Measurements from ENCODE around the gene PCDH19.
"Not testable (repeated sequence)": the region's sequence is repeated elsewhere in the genome, so short reads cannot be mapped to it uniquely, and the experiment has no call there.

Gene PCDH19, protein sequence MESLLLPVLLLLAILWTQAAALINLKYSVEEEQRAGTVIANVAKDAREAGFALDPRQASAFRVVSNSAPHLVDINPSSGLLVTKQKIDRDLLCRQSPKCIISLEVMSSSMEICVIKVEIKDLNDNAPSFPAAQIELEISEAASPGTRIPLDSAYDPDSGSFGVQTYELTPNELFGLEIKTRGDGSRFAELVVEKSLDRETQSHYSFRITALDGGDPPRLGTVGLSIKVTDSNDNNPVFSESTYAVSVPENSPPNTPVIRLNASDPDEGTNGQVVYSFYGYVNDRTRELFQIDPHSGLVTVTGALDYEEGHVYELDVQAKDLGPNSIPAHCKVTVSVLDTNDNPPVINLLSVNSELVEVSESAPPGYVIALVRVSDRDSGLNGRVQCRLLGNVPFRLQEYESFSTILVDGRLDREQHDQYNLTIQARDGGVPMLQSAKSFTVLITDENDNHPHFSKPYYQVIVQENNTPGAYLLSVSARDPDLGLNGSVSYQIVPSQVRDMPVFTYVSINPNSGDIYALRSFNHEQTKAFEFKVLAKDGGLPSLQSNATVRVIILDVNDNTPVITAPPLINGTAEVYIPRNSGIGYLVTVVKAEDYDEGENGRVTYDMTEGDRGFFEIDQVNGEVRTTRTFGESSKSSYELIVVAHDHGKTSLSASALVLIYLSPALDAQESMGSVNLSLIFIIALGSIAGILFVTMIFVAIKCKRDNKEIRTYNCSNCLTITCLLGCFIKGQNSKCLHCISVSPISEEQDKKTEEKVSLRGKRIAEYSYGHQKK (N-terminal part only)

GRCh38 chrX:100409610-100410590 lies at the start of gene PCDH19:
Gene PCDH19 (minus strand): TSS chrX:100410273. CDS start chrX:100408597, 1,676 bp downstream.
- peak in 48 of 56 donors; percentile 1 to 69 (median 22) for DNase-seq

DNA sequence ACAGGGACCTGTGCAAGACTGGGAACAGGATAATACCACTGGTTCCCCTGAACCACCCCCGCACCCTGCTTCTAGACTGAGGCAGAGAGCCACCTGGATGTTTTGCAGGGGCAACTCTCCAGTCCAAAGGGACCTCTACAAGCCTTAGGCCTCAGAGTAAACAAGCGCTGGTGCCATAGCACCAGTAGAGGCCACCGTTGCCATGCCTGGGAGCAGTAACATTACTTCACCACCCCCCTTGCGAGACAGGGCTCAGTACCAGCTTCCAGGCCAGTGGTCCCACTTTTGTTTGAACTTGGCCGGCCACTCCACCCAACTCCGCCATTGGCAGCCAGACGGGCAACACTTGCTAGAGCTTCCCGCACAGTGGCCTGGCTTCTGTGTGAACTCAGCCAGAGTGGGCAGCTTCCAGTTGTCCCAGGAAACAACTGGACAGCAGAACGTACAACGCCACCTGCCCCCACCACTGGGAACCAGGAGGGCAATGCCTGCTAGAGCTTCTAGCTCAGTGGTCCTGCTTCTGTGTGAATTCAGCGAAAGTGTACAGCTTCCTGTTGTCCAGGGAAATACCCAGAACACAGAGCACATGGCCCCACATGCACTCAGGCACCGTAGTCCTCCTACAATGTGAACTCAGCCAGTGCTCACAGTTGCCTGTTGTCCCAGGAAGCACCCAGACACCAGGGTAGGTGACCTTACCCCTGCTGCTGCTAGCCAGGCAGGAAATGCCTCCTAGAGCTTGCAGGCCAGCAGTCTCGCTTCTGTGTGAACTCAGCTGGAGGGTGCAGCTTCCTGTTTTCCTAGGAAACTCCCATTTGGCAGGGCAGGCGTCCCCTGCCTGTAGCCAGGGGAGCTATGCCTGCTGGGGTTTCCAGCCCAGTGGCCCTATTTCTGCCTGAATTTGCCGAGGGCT lies 39.9 kb upstream of the PCDH19 start:
- peak in 4 of 56 donors; percentile 0 to 1 (median 0) for DNase-seq

- peak in 29 of 56 donors; percentile 0 to 53 (median 4) for DNase-seq
Observed at GRCh38 chrX:100447655-100448397, 37.8 kb upstream of the PCDH19 start.

- DNase-seq, result no peak
Observed at GRCh38 chrX:100445593-100445992, 35.5 kb upstream of the PCDH19 start.

DNA sequence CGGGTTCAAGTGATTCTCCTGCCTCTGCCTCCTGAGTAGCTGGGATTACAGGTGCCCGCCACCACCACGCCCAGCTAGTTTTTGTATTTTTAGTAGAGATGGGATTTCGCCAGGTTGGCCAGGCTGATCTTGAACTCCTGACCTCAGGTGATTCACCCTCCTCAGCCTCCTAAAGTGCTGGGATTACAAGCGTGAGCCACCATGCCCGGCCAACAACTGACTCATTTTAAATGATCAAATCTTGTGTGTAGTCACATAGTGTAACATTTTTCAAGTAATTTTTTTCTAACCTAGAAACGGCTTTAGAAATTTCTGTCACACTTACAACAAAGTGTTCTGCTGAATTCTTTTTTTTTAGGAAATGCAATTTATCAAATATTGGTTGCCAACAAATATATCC lies 31.2 kb upstream of the PCDH19 start:
- DNase-seq, result not testable (repeated sequence)

DNA sequence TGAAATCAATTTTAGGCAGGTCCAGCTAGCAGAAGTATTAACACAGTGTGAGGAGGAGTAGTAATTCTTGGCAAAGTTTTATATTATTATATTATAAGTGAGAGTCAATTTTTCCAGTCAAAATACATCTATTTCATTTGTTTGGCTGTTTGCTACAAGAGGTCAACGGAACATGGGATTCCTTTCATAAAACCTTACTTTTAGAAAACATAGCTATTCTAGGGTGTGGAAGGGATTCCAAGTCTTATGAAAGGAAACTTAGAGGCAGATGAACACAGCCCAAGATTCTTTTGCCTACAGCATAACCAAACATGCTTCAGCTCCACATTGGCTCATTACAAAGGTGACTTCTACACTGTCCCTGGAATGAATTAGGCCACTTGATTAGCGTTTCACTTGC lies 29.9 kb upstream of the PCDH19 start:
- DNase-seq, result no peak

- no peak for DNase-seq
Observed at GRCh38 chrX:100435726-100436125, 25.7 kb upstream of the PCDH19 start.

DNA sequence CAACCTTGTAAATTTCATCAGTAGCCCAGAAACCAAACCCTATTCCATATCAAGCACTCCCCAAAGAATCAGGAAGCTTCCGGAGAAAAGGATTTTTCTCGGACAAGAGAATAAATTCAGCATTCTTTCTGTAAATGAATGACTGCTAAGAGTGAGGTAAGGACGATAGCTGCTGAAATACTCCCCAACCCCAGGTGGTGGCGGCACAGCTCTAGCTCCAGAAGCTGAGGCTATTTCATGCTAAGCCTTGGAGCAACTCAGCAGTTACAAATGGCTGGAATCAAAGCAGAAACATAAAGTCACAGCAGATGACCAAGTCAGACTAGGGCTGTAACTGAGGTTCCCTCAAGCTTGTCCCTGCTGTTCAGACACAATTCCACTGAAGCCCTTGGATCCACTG lies 13.9 kb upstream of the PCDH19 start:
- DNase-seq, result no peak

DNA sequence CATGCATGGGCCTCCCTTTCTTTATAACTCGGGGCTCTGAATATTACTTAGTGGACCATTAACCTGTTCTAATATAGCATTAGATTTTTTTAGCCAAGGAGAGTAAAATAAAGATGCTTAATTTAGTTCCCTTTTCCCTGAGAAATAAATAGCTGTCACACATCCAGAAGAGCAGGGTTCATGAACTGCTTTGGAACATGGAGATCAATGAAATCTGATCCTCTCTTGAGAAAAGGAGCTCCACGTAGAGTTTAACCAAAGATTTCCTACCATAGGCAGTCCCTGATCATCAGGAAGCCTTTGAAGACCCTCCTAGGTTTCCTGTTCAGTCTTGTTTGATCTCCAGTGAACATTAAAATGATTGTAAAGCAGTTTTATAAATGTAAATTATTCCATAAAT lies 8.5 kb upstream of the PCDH19 start:
- no peak for DNase-seq

- no peak for DNase-seq
Observed at GRCh38 chrX:100417681-100418080, 7.6 kb upstream of the PCDH19 start.

DNA sequence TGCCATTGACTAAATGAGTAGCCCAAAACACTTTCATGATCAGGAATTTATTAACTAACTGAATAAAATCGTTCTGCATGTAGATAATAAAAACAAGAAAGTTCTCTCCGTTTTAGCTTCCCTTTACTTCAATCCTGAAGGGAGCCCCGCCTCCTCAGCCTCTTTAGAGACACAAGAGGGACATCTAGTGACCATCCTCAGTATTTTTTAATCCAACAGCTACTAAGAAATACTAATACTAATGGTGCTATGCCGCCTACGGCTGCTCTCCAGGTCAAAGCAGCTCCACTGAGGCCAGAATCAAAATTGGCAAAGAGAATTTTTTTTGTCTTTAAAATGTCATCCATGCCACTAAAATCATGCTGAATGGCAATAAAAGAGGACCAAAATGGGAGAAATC lies 3.2 kb upstream of the PCDH19 start:
- peak in 17 of 56 donors; percentile 0 to 46 (median 7) for DNase-seq

GRCh38 chrX:100411802-100412715 lies 2.0 kb upstream of the PCDH19 start:
- DNase-seq, result no peak

DNA sequence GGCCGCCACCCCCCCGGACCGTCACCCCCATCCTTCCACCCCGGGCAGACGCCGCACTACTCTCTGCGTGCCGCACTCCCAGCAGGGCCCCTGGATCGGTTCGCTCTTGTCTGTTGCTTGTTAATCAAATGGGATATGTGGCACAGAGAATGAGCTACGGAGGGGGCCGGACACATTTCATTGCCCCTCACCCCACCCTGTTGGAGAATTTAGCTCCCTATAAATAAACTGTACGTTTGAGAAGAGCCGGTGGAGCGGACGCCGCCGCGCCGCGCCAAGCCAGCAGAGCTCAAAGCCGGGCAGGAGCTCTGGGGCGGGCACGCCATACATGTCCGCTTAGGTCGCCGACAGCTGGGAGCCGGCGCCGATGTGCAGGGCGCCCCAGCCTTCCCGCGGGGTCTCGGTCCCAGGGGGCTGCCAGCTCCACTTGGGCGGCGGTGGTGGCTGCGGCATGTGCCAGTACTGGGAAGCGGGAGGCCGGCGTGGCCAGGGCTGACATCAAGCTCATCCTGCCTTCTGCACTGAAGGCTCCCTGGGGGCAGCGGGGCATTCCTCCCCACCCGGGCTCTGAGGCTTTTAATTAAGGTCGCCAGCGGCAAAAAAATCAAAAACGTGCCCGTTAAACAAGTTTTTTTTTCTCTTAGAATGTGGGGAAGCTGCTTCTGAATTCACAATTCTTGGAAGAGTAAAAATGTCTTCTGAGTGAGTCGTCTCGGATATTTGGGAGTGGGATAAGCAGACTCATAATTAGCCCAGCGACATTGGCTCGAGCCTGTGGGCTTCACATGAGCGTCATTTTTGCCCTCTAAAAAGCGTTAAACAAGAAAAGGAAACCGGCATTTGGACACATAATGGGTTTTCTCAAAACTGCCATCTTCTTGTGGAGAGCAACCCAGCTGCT lies 1.1 kb upstream of the PCDH19 start:
- DNase-seq, result peak in 2 of 56 donors; percentile 2 to 13

GRCh38 chrX:100408713-100409609 lies 1.1 kb downstream of the PCDH19 start:
- peak in 1 of 56 donors; percentile 3 for DNase-seq

DNA sequence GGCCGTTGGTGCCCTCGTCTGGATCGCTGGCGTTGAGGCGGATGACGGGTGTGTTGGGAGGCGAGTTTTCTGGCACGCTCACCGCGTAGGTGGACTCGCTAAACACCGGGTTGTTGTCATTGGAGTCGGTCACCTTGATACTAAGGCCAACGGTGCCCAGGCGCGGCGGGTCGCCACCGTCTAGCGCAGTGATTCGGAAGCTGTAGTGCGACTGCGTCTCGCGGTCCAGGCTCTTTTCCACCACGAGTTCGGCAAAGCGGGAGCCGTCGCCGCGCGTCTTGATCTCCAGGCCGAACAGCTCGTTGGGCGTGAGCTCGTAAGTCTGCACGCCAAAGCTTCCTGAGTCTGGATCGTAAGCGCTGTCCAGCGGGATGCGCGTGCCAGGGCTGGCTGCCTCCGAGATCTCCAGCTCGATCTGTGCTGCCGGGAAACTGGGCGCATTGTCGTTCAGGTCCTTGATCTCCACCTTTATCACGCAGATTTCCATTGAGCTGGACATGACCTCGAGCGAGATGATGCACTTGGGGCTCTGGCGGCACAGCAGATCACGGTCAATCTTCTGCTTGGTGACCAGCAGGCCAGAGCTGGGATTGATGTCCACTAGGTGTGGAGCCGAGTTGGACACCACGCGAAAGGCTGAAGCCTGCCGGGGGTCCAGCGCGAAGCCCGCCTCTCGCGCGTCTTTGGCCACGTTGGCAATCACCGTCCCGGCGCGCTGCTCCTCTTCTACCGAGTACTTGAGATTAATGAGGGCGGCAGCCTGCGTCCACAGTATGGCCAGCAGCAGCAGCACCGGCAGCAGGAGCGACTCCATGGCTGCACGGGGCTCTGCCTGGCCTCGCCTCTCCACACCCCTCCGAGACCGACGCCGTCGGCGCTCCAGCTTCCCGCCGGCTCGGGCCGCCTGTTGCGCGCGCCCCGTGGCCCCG lies 2.0 kb downstream of the PCDH19 start:
- DNase-seq, result no peak
